Fibroblast of the aortic adventitia (primary cell): ENCODE data around the gene NIPAL4. TPM values are rescaled to one million over a fixed set of nuclear protein-coding genes. Genes with fewer than 3 reads are reported as not detected.

Experiments
- DNase-seq: peaks from one replicate; pipeline ENCODE4 v3.0.0-alpha.2; 2010; ENCODE audit warnings: low read depth
- H3K4me3 ChIP-seq: 2 replicates; pipeline ENCODE4 v1.5.1; 2011; ENCODE audit warnings: low read depth, mild to moderate bottlenecking, control low read depth, low read length, moderate library complexity
- CTCF ChIP-seq: IDR thresholded peaks from 2 replicates; pipeline ENCODE4 v1.5.1; 2011; ENCODE audit warnings: mild to moderate bottlenecking, low read length, control low read depth, inconsistent platforms; ENCODE audit not compliant: insufficient read depth
- total RNA-seq: library from RNA; depleted of rRNA; stranded (reverse); fragments of >200 nt; gene quantifications from 2 replicates; pipeline ENCODE4 v1.2.3, GENCODE V29; 2012; ENCODE audit warnings: low replicate concordance

Gene NIPAL4
- total RNA-seq, 1 donor, result under 0.01 TPM

- TF ChIP-seq CTCF, result no peak
- no peak for DNase-seq
- H3K4me3 ChIP-seq, result no peak overlapping the region
These were observed 15.8 kb upstream of the NIPAL4 start for GRCh38 chr5:157444224-157444623.

- no peak overlapping the region for H3K4me3 ChIP-seq
- no peak for TF ChIP-seq CTCF
- DNase-seq, result no peak
These were observed 14.1 kb upstream of the NIPAL4 start for GRCh38 chr5:157445745-157446411.

- no peak overlapping the region for H3K4me3 ChIP-seq
- no peak for DNase-seq
- TF ChIP-seq CTCF, result no peak
These were observed 13.5 kb upstream of the NIPAL4 start for GRCh38 chr5:157446412-157446935.

- DNase-seq, result no peak
- no peak for TF ChIP-seq CTCF
- H3K4me3 ChIP-seq, result no peak overlapping the region
These were observed 12.8 kb upstream of the NIPAL4 start for GRCh38 chr5:157447201-157447637.

GRCh38 chr5:157449011-157449723 is 10.8 kb upstream of the NIPAL4 start:
- no peak overlapping the region for H3K4me3 ChIP-seq
- peak; percentile 47 for DNase-seq
- no peak for TF ChIP-seq CTCF

GRCh38 chr5:157450024-157450423 is 10.0 kb upstream of the NIPAL4 start:
- H3K4me3 ChIP-seq, result no peak overlapping the region
- no peak for DNase-seq
- no peak for TF ChIP-seq CTCF
